Neuron (in vitro differentiated cells): ENCODE measurements around the gene MAP2K2.

ENCODE experiments used
- H2AFZ ChIP-seq: one replicate; pipeline ENCODE4 v1.6.1; 2013; ENCODE audit warnings: low read depth, mild to moderate bottlenecking, inconsistent platforms, low read length, moderate library complexity
- H3K27me3 ChIP-seq: one replicate; pipeline ENCODE4 v1.6.1; 2013; ENCODE audit warnings: low read length; ENCODE audit not compliant: insufficient read depth
- H3K36me3 ChIP-seq: one replicate; pipeline ENCODE4 v1.6.1; 2013; ENCODE audit warnings: low read length; ENCODE audit not compliant: insufficient read depth
- H3K4me1 ChIP-seq: one replicate; pipeline ENCODE4 v1.6.1; 2013; ENCODE audit warnings: low read length; ENCODE audit not compliant: insufficient read depth
- H3K4me3 ChIP-seq: 2 replicates; pipeline ENCODE4 v1.5.1; 2013; ENCODE audit warnings: mild to moderate bottlenecking, low read length, moderate library complexity
- H3K9me3 ChIP-seq: one replicate; pipeline ENCODE4 v1.6.1; 2013; ENCODE audit warnings: low read length

MAP2K2 gene

DNA sequence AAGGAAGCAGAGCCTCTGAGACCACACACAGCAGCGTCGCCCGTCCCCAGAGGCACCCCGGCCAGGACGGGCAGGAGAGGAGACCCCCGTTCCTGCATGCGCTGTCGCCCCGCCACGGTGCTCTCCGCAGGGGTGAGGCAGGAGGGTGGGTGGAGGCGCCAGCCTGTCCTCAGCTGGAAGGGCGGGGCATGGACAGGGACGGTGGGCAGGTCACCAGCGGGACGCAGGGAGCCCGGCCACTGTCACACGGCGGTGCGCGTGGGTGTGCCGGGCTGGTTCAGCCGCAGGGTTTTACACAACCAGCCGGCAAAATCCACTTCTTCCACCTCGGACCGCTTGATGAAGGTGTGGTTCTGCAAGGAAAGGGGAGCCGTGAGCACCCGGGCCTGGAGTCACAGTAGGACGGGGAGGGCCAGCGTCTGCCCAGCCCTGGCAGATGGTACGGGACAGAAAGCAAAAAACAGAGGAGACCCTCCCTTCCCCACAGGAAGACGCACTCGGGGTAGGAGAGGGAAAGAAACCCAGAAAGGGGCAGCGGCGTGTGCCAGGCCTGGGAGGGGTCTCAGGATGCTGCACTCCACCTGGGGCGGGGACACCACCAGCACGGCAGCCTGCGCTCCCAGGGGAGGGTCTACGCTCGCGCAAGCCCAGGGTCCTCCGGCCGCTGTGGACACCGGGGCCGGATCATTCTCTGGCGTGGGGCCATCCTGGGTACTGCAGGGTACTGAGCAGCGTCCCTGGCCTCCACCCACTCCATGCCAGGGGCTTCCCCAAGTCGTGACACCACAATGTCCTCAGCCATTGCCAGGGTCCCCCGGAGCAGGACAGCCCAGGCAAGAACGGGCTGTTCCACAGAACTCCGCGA is 33.3 kb downstream of the MAP2K2 start:
- H3K4me3 ChIP-seq: no peak overlapping the region
- no peaks in the 10 kb centered on the region for H3K9me3 ChIP-seq
- no peak overlapping the region for H2AFZ ChIP-seq
- no peaks in the 10 kb centered on the region for H3K27me3 ChIP-seq
- H3K4me1 ChIP-seq: no peaks in the 10 kb centered on the region
- peaks cover 37% of the 10 kb centered on the region for H3K36me3 ChIP-seq

DNA sequence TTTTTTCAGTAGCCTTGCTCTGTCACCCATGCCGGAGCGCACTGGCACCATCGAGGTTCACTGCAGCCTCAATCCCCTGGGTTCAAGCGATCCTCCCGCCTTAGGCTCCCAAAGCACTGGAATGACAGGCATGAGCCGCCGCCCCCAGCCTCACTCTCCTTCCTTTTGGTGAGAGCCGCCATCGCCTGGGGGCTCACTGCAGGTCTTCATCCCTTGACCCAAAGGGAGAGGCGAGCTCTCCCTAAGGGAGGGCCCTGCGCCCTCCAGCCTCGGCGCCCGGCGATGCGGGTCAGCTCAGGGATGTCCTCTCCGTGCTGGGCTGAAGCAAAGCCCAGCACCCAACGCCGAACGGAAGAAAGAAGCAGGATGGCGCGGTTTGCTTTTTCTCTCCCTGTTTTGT is 34.0 kb downstream of the MAP2K2 start:
- Histone ChIP-seq H3K4me1 (no peaks in the 10 kb centered on the region), H2AFZ (no peak overlapping the region), H3K27me3 (no peaks in the 10 kb centered on the region), H3K36me3 (peaks cover 31% of the 10 kb centered on the region), H3K4me3 (no peak overlapping the region), H3K9me3 (no peaks in the 10 kb centered on the region)

DNA sequence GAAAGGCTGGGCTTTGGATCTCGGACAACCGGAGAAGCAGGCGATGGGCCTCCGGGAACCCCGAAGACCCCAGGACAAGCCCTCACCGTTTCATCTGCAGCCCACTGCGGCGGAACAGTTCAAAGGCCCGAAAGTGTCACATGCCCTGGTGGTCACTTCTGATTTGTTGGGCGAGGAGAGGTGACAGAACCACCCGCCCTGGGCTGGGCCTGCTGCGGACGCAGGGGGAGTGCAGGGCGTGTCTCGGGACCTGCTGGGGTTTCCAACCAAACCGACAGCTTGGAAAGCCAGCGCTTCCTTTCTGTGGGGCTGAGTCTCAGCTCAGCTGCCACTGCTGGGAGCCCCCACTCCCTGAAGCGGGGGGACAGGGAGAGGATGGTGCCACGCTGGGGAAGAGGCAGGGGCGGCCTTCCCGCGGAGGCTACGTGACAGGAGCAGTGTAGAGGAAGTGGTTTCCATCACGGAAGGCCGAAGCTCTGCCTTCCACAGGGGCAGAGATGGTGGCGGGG is 34.5 kb downstream of the MAP2K2 start:
- Histone ChIP-seq H3K9me3 (no peaks in the 10 kb centered on the region), H3K36me3 (peaks cover 26% of the 10 kb centered on the region), H3K4me3 (no peak overlapping the region), H3K4me1 (no peaks in the 10 kb centered on the region), H3K27me3 (no peaks in the 10 kb centered on the region), H2AFZ (no peak overlapping the region)

DNA sequence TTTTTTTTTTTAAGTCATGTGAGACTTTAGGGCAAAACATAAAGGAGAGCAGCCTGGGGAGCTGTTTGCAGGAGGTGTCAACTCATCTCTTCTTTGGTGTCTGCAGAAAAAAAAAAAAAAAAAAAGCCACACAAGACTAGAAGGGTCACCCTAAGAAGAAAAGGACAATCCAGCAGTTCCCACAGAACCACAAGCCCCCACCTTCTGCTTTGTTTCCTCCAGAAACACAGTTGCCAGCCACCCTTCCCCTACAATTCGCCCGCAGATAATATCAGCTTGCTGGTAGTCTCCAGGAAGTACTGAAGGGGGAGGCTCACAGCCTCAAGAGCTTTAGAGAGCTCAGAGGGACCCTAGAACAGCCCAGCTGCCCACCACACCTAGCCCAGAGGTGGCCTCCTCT is 34.9 kb downstream of the MAP2K2 start:
- H3K4me1 ChIP-seq: no peaks in the 10 kb centered on the region
- H3K36me3 ChIP-seq: peaks cover 22% of the 10 kb centered on the region
- H3K4me3 ChIP-seq: no peak overlapping the region
- no peak overlapping the region for H2AFZ ChIP-seq
- no peaks in the 10 kb centered on the region for H3K9me3 ChIP-seq
- no peaks in the 10 kb centered on the region for H3K27me3 ChIP-seq

DNA sequence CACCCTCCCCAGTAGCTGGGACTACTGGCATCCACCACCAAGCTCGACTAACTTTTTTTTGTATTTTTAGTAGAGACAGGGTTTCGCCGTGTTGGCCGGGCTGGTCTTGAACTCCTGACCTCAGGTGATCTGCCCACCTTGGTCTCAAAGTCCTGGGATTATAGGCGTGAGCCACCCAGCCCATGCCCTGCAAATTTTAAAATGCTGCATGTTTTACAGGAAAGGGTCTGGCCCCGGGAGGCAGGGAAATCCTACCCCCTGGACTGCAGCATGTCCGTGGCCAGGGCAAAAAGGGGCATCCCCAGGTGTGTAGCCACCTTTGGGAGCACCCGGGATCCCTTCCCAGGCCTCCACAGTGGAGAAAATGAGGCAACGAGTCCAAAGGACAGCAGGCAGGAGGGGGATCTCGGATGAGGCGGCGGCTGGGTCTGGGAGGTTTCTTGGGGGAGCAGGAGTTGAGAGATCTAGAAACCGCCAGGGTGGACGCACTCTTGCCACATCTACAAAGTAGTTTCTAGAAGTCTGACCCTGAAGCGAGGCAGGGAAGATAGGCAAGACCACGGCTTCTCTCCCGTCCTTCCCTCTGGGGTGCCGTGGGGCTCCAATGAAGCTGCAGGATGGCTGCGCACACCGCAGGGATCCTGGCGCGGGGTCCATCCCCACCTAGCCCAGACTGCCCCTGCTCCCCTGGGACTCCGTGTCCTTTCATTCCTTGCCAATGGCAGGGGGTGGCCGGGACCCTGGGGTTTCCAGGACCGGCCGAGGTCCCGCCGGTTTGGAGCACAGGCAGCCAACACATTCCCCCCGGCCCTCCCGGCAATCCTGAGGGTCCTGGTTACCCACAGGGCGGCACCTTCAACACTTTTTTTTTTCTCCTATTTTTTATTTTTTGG is 35.9 kb downstream of the MAP2K2 start:
- Histone ChIP-seq H3K4me3 (no peak overlapping the region), H3K27me3 (no peaks in the 10 kb centered on the region), H3K9me3 (no peaks in the 10 kb centered on the region), H2AFZ (no peak overlapping the region), H3K36me3 (peaks cover 17% of the 10 kb centered on the region), H3K4me1 (no peaks in the 10 kb centered on the region)

DNA sequence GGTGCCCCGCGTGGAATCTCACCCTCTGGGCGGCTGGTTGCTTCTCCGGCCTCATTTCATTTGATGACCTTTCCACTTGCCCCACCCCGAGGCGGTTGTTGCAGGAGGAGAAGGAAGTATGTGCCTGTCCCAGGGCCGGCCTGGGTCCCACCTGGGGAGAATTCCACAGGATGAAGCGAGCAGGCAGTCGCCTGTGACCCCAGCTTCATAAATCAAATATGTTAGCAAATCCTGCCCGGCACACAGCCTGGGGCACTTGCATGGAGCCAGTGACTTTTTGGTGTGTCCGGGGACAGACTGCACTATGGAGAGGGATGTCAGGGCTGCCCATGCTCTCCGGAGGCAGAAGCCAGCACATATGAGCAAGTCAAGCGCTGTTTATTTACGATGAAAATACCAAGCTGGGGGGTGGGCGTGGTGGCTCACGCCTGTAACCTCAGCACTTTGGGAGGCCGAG is 37.5 kb downstream of the MAP2K2 start:
- Histone ChIP-seq H3K4me1 (no peaks in the 10 kb centered on the region), H3K4me3 (no peak overlapping the region), H3K9me3 (no peaks in the 10 kb centered on the region), H3K27me3 (no peaks in the 10 kb centered on the region), H2AFZ (no peak overlapping the region), H3K36me3 (peaks cover 17% of the 10 kb centered on the region)

DNA sequence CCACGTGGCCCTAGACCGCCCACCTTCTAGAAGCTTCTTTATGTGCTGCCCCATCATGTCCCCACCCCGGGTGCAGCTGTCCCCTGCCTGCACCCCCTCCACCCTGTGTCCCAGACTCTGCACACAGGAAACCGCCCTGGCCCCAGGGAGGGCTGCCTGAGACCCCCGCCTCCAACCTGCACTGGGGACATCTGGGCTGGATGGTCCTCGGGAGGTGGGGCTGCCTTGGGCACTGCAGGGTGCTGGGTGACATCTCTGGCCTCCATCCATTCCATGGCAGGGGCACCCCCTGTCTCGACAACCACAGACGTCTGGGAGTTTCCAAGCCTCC is 39.4 kb downstream of the MAP2K2 start:
- Histone ChIP-seq H3K9me3 (no peaks in the 10 kb centered on the region), H3K27me3 (no peaks in the 10 kb centered on the region), H3K36me3 (peaks cover 3% of the 10 kb centered on the region), H2AFZ (no peak overlapping the region), H3K4me1 (no peaks in the 10 kb centered on the region), H3K4me3 (no peak overlapping the region)

DNA sequence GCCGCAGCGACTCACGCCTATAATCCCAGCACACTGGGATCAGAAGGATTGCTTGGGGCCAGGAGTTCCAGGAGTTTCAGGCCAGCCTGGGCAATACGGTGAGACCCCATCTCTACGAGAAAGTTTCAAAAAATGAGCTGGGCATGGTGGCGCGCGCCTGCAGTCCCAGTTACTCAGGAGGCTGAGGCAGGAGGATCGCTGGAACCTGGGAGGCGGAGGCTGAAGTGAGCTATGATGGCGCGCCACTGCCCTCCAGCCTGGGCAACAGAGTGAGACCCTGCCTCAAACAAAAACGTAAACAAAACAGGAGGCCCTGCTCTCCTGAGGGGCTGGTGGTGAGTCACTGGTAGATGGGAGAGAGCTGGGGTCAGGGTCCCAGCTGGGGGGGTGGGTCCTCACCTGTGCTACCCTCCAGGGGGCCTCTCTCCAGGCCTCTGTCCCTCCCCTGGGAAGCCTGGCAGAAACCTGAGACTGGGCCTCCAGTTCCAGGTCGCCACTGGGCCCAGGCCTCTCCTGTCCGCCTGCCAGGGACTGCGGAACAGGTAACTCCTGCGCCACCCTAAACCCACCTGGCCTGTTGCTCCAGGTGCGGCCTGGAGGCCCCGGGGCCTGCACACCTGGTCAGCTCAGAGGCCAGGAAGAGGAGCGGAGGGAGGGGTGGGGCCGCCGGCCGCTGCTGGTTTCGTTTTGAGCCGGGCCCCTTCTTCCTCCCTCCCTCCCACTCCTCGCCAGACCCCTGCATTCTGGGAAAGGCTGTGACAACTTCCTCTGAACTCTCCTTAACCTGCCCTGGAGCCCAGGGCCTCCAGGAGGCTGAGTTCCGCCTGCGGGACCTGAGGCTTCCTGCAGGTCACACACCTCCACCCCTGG is 40.0 kb downstream of the MAP2K2 start:
- no peak overlapping the region for H2AFZ ChIP-seq
- no peaks in the 10 kb centered on the region for H3K4me1 ChIP-seq
- no peaks in the 10 kb centered on the region for H3K9me3 ChIP-seq
- H3K4me3 ChIP-seq: no peak overlapping the region
- no peaks in the 10 kb centered on the region for H3K36me3 ChIP-seq
- no peaks in the 10 kb centered on the region for H3K27me3 ChIP-seq

DNA sequence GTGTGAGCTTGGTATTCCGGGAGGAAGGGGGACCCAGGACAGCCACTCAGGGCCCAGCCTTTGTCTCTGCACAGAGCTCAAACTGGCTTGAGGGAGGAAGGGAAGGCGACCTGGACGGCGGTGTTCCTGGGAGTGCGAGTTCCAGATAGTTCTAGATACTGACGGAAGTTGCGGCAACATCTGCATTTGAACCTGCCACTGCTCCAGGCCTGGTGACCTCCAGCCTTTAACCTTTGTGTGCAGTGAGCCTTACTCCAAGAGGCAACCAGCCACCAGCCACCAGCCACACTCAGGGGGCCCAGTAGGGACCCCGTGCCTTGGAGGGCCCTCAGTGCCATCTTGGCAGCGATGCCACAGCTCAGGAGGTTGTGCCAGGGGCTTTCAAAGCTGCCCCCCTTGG is 41.8 kb downstream of the MAP2K2 start:
- H3K4me3 ChIP-seq: no peak overlapping the region
- H3K4me1 ChIP-seq: no peaks in the 10 kb centered on the region
- no peaks in the 10 kb centered on the region for H3K9me3 ChIP-seq
- H3K36me3 ChIP-seq: no peaks in the 10 kb centered on the region
- no peaks in the 10 kb centered on the region for H3K27me3 ChIP-seq
- H2AFZ ChIP-seq: no peak overlapping the region

DNA sequence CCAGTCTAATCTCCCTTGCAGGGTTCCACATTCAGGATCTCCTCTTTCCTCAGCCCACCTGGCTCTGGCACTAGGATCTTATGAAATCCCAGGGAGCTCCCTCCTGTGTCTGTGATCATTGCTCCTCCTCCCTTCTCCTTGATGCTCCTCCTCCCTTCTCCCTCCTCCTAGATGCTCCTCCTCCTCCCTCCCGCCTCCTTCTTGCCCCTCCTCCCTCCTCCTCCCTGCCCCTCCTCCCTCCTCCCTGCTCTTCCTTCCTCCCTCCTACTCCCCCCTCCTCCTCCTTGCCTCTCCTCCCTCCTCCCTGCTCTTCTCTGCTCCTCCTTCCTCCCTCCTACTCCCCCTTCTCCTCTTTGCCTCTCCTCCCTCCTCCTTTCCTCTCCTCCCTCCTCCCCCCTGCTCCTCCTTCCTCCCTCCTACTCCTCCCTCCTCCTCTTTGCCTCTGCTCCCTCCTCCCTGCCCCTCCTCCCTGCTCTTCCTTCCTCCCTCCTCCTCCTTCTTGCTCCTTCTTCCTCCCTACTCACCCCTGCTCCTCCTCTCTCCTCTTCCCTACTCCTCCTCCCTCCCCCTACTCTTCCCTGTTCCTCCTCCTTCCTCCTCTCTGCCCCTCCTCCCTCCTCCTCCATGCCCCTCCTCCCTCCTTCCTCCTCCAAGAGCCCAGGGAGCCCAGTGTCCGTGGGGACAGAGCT is 42.3 kb downstream of the MAP2K2 start:
- Histone ChIP-seq H3K36me3 (no peaks in the 10 kb centered on the region), H3K4me1 (no peaks in the 10 kb centered on the region), H3K27me3 (no peaks in the 10 kb centered on the region), H3K4me3 (no peak overlapping the region), H2AFZ (no peak overlapping the region), H3K9me3 (no peaks in the 10 kb centered on the region)

DNA sequence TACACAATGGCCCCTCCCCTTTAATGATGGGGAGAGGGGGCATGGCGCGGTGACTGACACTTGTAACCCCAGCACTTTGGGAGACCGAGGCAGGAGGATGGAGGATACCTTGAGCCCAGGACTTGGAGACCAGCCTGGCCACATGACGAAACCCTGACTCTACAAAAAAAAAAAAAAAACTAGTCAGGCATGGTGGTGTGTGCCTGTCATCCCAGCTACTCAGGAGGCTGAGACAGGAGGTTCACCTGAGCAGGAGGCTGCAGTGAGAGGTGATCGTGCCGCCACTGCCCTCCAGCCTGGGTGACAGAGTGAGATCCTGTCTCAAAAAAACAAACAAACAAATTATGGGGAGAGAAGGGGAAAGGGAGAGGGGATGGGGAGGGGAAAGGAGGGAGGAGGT is 43.4 kb downstream of the MAP2K2 start:
- Histone ChIP-seq H3K4me3 (no peak overlapping the region), H3K27me3 (no peaks in the 10 kb centered on the region), H3K36me3 (no peaks in the 10 kb centered on the region), H3K4me1 (no peaks in the 10 kb centered on the region), H2AFZ (no peak overlapping the region), H3K9me3 (no peaks in the 10 kb centered on the region)
